Measurements from ENCODE around the gene OXNAD1.

OXNAD1 gene

GRCh38 chr3:16349986-16350596, 85.1 kb downstream of the OXNAD1 start:
- in situ Hi-C loops (cut with MboI; ENCODE audit: low sequenced_read_pairs, unreplicated experiment): no loop called here
- no peak for TF ChIP-seq CTCF (IDR thresholded peaks at IDR 0.05; ENCODE audit: borderline replicate concordance, control extremely low read depth, extremely low read depth, insufficient read depth, missing control alignments)
- no peak for DNase-seq (ENCODE audit: low spot score)

GRCh38 chr3:16350597-16351318, 85.7 kb downstream of the OXNAD1 start:
- DNase-seq (ENCODE audit: low spot score): no peak
- in situ Hi-C loops (cut with MboI; ENCODE audit: low sequenced_read_pairs, unreplicated experiment): no loop called here
- TF ChIP-seq CTCF (IDR thresholded peaks at IDR 0.05; ENCODE audit: borderline replicate concordance, control extremely low read depth, extremely low read depth, insufficient read depth, missing control alignments): no peak

- no peak for TF ChIP-seq CTCF (IDR thresholded peaks at IDR 0.05; ENCODE audit: borderline replicate concordance, control extremely low read depth, extremely low read depth, insufficient read depth, missing control alignments)
- no peak for DNase-seq (ENCODE audit: low spot score)
- in situ Hi-C loops (cut with MboI; ENCODE audit: low sequenced_read_pairs, unreplicated experiment): no loop called here
These were observed 87.4 kb downstream of the OXNAD1 start for GRCh38 chr3:16352428-16352827.

- TF ChIP-seq CTCF (IDR thresholded peaks at IDR 0.05; ENCODE audit: borderline replicate concordance, control extremely low read depth, extremely low read depth, insufficient read depth, missing control alignments): no peak
- no peak for DNase-seq (ENCODE audit: low spot score)
- in situ Hi-C loops (cut with MboI; ENCODE audit: low sequenced_read_pairs, unreplicated experiment): no loop called here
These were observed 89.3 kb downstream of the OXNAD1 start for GRCh38 chr3:16354291-16354690.

Data from GM13976 (cell line).